HFFc6 (cell line): ENCODE measurements around the gene THBS2. TPM values are rescaled to one million over a fixed set of nuclear protein-coding genes. Genes with fewer than 3 reads are reported as not detected.

Experiments used
- DNase-seq: peaks from one replicate; pipeline ENCODE4 v3.0.0-alpha.2; 2018
- H3K27ac Mint-ChIP-seq: 2 replicates; pipeline ENCODE4 v1.8.0; 2020; ENCODE audit warnings: mild to moderate bottlenecking, mixed read lengths
- H3K27me3 Mint-ChIP-seq: 2 replicates; pipeline ENCODE4 v1.8.0; 2021; ENCODE audit warnings: mild to moderate bottlenecking, moderate library complexity, mixed read lengths; ENCODE audit not compliant: insufficient read depth
- H3K36me3 Mint-ChIP-seq: 2 replicates; pipeline ENCODE4 v1.8.0; 2021; ENCODE audit warnings: low read depth, mixed read lengths
- H3K4me1 Mint-ChIP-seq: 2 replicates; pipeline ENCODE4 v1.8.0; 2020; ENCODE audit warnings: low read depth, mixed read lengths
- H3K4me3 Mint-ChIP-seq: 2 replicates; pipeline ENCODE4 v1.8.0; 2020; ENCODE audit warnings: mild to moderate bottlenecking, moderate library complexity, mixed read lengths
- H3K9me3 Mint-ChIP-seq: 2 replicates; pipeline ENCODE4 v1.8.0; 2020; ENCODE audit warnings: mild to moderate bottlenecking, mixed read lengths
- total RNA-seq, 6 experiments: library from RNA; stranded (reverse); fragmentation: NEBNext Ultra II Directional; extraction: Animal tissue kit (Norgen Biotek cat#: 25700); gene quantifications; 2 replicates in 1 of 6; 3 replicates in 5 of 6; pipeline ENCODE4 v1.2.3, GENCODE V29; 2021
- TF ChIP-seq, protein P1 (sequence below): fragments of 200-600 bp; sonication (generic); IDR thresholded peaks from 2 replicates; pipeline ENCODE4 v1.5.0; 2021; ENCODE audit warnings: antibody characterized with exemption, mild to moderate bottlenecking

THBS2 gene
- total RNA-seq, 6 experiments from 2014 or later, result 156 to 254 (median 218) TPM

DNA sequence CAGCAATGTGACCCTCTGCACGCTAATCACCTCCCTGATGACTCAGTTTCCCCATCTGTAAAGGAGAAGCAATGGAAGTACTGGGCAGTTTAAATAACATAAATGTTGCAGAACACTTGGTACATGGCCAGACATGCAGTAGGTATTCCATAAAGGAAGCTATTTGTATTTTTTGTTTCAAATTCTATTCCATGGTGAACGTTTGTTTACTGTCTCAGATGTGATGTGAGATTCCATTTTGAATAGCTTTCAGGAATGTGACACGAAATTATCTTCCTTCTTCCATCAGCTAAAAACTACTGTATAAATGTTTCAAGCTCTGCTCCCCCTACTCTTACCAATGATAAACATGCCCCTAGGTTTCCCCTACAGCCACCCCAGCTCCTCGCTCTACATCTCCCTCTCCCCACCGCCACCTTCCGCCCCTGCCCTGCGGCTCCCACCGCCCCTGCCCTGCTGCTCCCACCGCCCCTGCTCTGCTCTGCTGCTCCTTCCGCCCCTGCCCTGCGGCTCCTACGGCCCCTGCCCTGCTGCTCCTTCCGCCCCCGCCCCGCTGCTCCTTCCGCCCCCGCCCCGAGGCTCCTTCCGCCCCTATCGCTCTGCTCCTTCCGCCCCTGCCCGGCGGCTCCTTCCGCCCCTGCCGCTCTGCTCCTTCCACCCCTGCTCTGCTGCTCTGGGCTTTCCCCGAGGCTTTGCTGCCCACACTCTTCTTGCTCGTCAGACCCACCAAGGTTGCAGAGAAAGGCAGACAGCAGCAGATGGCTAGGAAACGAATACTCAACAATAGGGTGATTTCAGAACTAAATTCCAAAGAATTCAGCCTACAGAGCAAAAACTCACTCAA lies 78.9 kb downstream of the THBS2 start:
- no peak overlapping the region for H3K4me3 Mint-ChIP-seq
- peaks cover 35% of the 10 kb centered on the region for H3K36me3 Mint-ChIP-seq
- H3K27me3 Mint-ChIP-seq, result no peaks in the 10 kb centered on the region; the same call in 1 of the 2 replicates
- DNase-seq, result no peak
- H3K9me3 Mint-ChIP-seq, result peaks cover 6% of the 10 kb centered on the region; the same call in 1 of the 2 replicates
- TF ChIP-seq, protein P1, sequence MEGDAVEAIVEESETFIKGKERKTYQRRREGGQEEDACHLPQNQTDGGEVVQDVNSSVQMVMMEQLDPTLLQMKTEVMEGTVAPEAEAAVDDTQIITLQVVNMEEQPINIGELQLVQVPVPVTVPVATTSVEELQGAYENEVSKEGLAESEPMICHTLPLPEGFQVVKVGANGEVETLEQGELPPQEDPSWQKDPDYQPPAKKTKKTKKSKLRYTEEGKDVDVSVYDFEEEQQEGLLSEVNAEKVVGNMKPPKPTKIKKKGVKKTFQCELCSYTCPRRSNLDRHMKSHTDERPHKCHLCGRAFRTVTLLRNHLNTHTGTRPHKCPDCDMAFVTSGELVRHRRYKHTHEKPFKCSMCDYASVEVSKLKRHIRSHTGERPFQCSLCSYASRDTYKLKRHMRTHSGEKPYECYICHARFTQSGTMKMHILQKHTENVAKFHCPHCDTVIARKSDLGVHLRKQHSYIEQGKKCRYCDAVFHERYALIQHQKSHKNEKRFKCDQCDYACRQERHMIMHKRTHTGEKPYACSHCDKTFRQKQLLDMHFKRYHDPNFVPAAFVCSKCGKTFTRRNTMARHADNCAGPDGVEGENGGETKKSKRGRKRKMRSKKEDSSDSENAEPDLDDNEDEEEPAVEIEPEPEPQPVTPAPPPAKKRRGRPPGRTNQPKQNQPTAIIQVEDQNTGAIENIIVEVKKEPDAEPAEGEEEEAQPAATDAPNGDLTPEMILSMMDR, result no peak
- peak overlapping the region; percentile 100; the same call in 1 of the 2 replicates for H3K27ac Mint-ChIP-seq
- H3K4me1 Mint-ChIP-seq, result peaks cover 52% of the 10 kb centered on the region

GRCh38 chr6:169173532-169174268 lies 79.9 kb downstream of the THBS2 start:
- H3K36me3 Mint-ChIP-seq, result peaks cover 35% of the 10 kb centered on the region
- no peaks in the 10 kb centered on the region; the same call in 1 of the 2 replicates for H3K27me3 Mint-ChIP-seq
- TF ChIP-seq, protein P1, result no peak
- H3K4me3 Mint-ChIP-seq, result peak overlapping the region; percentile 36; the same call in 1 of the 2 replicates
- H3K4me1 Mint-ChIP-seq, result peaks cover 60% of the 10 kb centered on the region
- peak overlapping the region; percentile 100 for H3K27ac Mint-ChIP-seq
- DNase-seq, result peak; percentile 12
- peaks cover 6% of the 10 kb centered on the region; the same call in 1 of the 2 replicates for H3K9me3 Mint-ChIP-seq

- DNase-seq, result no peak
- peaks cover 6% of the 10 kb centered on the region; the same call in 1 of the 2 replicates for H3K9me3 Mint-ChIP-seq
- H3K27ac Mint-ChIP-seq, result peak overlapping the region; percentile 100
- H3K4me1 Mint-ChIP-seq, result peaks cover 67% of the 10 kb centered on the region
- H3K27me3 Mint-ChIP-seq, result no peaks in the 10 kb centered on the region; the same call in 1 of the 2 replicates
- TF ChIP-seq, protein P1, result no peak
- H3K4me3 Mint-ChIP-seq, result peak overlapping the region; percentile 78
- peaks cover 39% of the 10 kb centered on the region for H3K36me3 Mint-ChIP-seq
Measured at GRCh38 chr6:169172946-169173345, 80.7 kb downstream of the THBS2 start.

GRCh38 chr6:169172456-169172855 lies 81.2 kb downstream of the THBS2 start:
- H3K27ac Mint-ChIP-seq, result peak overlapping the region; percentile 100
- H3K4me1 Mint-ChIP-seq, result peaks cover 72% of the 10 kb centered on the region
- H3K9me3 Mint-ChIP-seq, result peaks cover 6% of the 10 kb centered on the region; the same call in 1 of the 2 replicates
- peak overlapping the region; percentile 78 for H3K4me3 Mint-ChIP-seq
- DNase-seq, result peak; percentile 87
- TF ChIP-seq, protein P1, result no peak
- H3K27me3 Mint-ChIP-seq, result no peaks in the 10 kb centered on the region; the same call in 1 of the 2 replicates
- H3K36me3 Mint-ChIP-seq, result peaks cover 43% of the 10 kb centered on the region

DNA sequence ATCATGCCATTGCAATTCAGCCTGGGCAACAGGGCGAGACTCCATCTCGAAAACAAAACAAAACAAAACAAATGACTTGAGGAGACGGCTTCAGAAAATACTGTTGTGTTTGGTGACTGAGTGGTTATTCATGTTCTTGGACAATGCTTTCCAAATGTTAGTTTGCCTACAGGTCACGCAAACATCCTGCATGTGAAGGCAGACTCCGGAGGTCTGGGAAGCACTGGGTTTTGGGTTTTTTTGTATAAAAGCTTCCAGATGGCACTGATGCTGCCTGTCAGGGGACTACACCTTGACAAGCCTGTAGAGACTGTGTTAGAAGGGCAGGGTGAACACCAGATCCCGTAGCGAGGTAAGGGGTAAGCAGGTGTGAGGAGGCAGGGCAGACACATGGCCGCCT lies 81.7 kb downstream of the THBS2 start:
- peak overlapping the region; percentile 100 for H3K27ac Mint-ChIP-seq

More for the DNA sequence above, 81.7 kb downstream of the THBS2 start:
- H3K36me3 Mint-ChIP-seq, result peaks cover 43% of the 10 kb centered on the region
- H3K4me1 Mint-ChIP-seq, result peaks cover 72% of the 10 kb centered on the region
- H3K4me3 Mint-ChIP-seq, result peak overlapping the region; percentile 78
- TF ChIP-seq, protein P1, result no peak
- peak; percentile 75 for DNase-seq
- no peaks in the 10 kb centered on the region; the same call in 1 of the 2 replicates for H3K27me3 Mint-ChIP-seq
- peaks cover 6% of the 10 kb centered on the region; the same call in 1 of the 2 replicates for H3K9me3 Mint-ChIP-seq
